Adrenal gland (tissue), 5 donors: ENCODE data around the gene DGKK.

Source experiments
- POLR2A ChIP-seq, 2 donors: fragments of 450-650 bp; IDR thresholded peaks; one replicate each; pipeline ENCODE4 v1.6.1; 2017; ENCODE audit warnings: antibody characterized with exemption in 2 of 2, mild to moderate bottlenecking in 2 of 2, moderate library complexity in 1 of 2
- TF ChIP-seq, protein P1 (sequence below), 6 experiments: fragments of 450-650 bp in 4 of 6; fragments of 200-600 bp in 2 of 6; sonication (generic) in 1 of 6; IDR thresholded peaks; 1 replicate in 5 of 6; 2 replicates in 1 of 6; pipeline versions ENCODE4 v1.5.1 to v1.8.0; 2016 to 2021; ENCODE audit warnings: antibody characterized with exemption in 6 of 6, mild to moderate bottlenecking in 2 of 6, moderate library complexity in 1 of 6
- donor health status: DM: no; HTN: no; CAD: no.

DNA sequence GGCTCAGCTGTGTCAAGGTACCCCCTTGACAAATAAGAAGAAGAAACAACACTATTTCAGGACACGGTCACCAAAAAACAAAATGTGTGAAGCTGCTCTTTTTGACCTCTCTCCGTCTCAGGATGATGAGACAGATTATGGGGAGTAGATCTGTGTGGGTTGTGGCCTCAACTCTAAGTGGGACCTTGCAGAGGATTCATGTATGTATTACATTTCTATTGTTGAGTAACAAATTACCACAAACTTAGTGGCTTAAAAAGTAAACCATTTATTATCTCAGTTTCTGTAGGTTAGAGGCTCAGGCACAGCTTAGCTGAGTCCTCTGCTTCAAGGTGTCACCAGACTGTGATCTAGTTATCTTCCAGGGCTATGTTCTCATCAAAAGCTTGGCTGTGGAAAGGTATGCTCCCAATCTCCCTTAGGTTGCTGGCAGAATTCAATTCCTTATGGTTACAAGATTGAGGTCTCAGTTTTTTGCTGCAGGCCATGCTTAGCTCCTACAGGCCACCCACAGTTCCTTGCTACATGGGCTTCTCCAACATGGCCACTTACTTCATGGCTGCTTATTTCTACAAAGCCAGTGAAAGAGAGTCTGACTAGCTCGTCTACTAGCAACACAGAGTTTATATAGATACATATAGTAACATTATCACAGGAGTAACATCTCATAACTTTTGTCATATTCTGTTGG, 28.1 kb downstream of the DGKK start:
- TF ChIP-seq, protein P1, sequence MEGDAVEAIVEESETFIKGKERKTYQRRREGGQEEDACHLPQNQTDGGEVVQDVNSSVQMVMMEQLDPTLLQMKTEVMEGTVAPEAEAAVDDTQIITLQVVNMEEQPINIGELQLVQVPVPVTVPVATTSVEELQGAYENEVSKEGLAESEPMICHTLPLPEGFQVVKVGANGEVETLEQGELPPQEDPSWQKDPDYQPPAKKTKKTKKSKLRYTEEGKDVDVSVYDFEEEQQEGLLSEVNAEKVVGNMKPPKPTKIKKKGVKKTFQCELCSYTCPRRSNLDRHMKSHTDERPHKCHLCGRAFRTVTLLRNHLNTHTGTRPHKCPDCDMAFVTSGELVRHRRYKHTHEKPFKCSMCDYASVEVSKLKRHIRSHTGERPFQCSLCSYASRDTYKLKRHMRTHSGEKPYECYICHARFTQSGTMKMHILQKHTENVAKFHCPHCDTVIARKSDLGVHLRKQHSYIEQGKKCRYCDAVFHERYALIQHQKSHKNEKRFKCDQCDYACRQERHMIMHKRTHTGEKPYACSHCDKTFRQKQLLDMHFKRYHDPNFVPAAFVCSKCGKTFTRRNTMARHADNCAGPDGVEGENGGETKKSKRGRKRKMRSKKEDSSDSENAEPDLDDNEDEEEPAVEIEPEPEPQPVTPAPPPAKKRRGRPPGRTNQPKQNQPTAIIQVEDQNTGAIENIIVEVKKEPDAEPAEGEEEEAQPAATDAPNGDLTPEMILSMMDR (IDR thresholded peaks at IDR 0.05), result no peak
- no peak for TF ChIP-seq POLR2A (IDR thresholded peaks at IDR 0.05)
